GM13977 (cell line): Measurements from ENCODE around the gene INO80D.

Experiments used
- DNase-seq: peaks from one replicate; pipeline ENCODE4 v3.0.0; 2012; ENCODE audit warnings: low spot score
- CTCF ChIP-seq: IDR thresholded peaks from 2 replicates; pipeline ENCODE4 v1.5.1; 2012; ENCODE audit warnings: mild to moderate bottlenecking, control low read depth; ENCODE audit not compliant: insufficient read depth; ENCODE audit errors: extremely low read depth, missing control alignments
- in situ Hi-C: fragments of 300-500 bp; cut with MboI; formaldehyde crosslinking; loops from one replicate; pipeline ENCODE4 v1.12.0; 2022; ENCODE audit warnings: low sequenced_read_pairs, low pct_unique_long_range_greater_than_20kb, mixed read lengths, inconsistent platforms; ENCODE audit not compliant: unreplicated experiment

The INO80D gene

DNA sequence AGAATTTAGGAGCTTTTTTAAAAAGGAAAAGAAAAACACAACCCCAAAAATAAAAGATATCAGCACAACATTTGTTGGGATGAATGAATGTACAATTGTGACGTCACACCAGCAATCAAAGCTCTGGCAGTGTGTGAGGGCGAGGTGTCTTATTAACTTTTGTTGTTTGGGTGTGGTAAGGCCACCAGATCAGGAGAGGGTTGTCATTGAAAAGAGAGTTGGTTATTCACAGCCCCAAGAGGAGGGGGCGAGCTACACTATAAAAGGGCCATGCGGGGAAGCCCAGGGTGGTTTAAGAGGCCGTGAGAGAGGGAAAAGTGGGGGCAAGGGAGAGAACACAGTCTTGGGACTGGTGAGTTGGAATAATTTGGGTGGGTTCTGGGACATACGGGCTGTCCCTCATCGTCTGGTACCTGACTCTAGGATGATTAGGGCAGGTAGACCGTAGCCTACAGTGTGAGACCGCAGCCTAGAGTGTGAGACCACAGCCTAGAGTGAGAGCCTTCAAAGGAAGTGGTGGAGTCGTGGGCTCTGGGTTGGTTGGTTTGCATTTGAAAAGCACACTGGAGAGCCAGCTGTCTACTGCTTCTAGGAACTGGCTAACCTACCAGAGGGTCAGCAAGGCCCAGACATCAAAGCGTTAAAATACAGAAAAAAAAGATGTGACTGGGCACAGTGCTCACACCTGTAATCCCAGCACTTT, 128.4 kb downstream of the INO80D start:
- TF ChIP-seq CTCF = no peak
- in situ Hi-C loops = no loop called here
- no peak for DNase-seq

DNA sequence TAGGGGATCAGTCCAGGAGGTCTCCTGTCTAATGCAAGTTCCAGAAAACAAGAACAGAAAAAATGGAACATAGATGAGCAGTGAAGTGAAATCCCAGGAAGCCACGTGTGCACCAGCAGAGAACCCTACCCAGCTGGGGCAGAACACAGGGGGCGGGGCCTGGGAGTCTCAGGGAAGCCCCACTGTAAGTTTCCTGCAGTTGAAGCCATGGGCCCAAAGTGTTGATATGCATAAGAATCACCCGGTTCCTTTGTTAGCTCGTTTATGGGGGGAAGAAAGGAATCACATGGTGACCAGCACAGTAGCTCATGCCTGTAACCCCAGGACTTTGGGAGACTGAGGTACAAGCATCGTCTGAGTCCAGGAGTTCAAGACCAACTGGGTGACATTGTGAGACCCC, 131.3 kb downstream of the INO80D start:
- TF ChIP-seq CTCF = no peak
- no peak for DNase-seq
- in situ Hi-C loops = no loop called here

DNA sequence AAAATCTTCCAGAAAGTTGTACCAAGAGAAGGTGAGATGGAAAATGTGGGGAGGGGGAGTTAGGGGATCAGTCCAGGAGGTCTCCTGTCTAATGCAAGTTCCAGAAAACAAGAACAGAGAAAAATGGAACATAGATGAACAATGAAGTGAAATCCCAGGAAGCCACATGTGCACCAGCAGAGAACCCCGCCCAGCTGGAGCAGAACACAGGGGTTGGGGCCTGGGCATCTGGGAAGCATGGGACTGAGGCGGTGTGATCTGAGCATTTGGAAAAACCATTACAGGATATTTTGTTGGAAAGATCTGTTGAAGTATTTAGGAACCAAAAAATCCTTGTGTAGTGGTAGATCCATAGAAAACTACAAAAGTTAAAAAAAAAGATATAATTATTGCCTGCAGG, 133.7 kb downstream of the INO80D start:
- no peak for DNase-seq
- no peak for TF ChIP-seq CTCF
- in situ Hi-C loops = no loop called here

- no peak for DNase-seq
- in situ Hi-C loops = no loop called here
- no peak for TF ChIP-seq CTCF
Measured at GRCh38 chr2:205948883-205949282, 137.1 kb downstream of the INO80D start.

GRCh38 chr2:205948496-205948837, 137.5 kb downstream of the INO80D start:
- no peak for DNase-seq
- in situ Hi-C loops = no loop called here
- TF ChIP-seq CTCF = no peak

DNA sequence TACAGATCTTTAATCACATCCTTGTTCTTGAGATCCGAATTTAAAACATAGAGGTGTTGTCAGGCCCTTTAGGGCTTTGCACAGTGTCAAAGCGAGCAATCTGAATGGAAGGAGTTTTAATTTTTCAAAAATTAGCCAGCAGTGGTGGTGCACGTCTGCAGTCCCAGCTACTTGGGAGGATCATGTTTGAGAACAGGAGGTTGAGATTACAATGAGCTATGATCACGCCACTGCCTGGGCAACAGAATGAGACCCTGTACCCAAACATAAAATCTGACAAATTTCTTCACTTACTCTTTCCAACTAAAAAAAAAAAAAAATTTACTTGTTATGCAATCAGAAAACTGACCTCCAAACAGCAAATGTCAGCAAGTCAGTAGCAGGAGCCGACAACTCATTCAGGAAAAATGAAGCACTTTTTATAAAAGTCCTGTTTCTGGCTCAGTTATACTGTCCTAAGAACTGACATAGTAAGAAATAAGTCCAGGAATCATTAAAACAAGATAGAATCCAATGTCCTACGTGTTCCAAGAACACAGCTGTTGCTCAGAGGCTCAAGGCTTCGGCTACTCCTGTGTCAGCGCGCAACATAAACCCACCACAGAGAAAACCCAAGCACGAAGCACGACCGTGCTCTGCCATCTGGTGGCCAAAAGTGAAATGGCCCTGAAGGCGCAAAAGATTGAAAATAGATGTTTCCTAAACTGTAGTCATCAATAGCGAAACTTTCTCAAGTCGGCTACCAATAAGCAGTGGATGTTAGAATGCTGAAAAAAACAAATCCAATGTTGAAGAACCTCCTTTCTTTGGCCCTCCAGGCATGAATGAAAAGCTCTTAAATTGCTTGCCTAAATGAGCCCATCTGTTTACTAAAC, 138.1 kb downstream of the INO80D start:
- DNase-seq = peak; percentile 83
- peak; percentile 92 for TF ChIP-seq CTCF
- in situ Hi-C loops = no loop called here
